Measurements from ENCODE around the gene TRAPPC1.

DNA sequence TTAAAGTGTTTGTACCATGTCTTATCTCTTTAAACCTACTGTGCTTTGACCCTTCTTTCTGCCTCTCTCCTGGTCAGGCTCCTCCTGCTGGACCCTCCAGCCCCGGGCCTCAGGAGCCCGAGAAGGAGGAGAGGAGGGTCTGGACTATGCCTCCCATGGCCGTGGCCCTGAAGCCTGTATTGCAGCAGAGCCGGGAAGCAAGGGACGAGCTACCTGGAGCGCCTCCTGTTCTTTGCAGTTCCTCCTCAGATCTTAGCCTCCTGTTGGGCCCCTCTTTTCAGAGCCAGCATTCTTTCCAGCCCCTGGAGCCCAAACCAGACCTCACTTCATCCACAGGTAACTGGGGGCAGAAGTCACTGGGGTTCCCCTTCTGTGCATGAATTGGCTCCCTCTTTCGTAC, 13.9 kb upstream of the TRAPPC1 start:
- no peak for TF ChIP-seq CTCF (IDR thresholded peaks at IDR 0.05)
- TF ChIP-seq POLR2A (IDR thresholded peaks at IDR 0.05) = no peak
